Kasumi-1 (cell line): Measurements from ENCODE around the gene SYT1.

Source experiments
- DNase-seq, 2 experiments: peaks; one replicate each; lab custom pipeline; 2025; lab: John Stamatoyannopoulos, UW

The SYT1 gene

GRCh38 chr12:79217306-79217705 lies 352.7 kb downstream of the SYT1 start:
- no peak for DNase-seq

DNA sequence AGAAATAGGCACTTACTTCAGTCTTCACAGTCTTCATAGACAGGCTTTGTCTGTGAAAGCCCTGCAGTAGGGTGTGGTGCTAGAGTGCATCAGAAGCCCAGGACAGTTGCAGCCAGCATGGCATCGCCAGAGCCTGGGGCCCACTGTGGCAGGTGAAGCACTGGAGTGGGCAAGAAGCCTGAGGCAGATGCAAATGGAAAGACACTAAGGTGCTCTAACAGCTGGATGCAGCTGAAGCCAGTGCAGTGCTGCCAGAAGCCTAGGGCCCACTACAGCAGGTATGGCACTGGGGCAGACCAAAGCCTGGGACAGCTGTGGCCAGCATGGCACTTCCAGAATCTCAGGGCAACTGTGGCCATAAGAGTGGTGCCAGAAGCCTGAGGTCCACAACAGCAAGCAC lies 358.6 kb downstream of the SYT1 start:
- DNase-seq: no peak

GRCh38 chr12:79223761-79224160 lies 359.2 kb downstream of the SYT1 start:
- DNase-seq: no peak

GRCh38 chr12:79227091-79227490 lies 362.5 kb downstream of the SYT1 start:
- DNase-seq: no peak

DNA sequence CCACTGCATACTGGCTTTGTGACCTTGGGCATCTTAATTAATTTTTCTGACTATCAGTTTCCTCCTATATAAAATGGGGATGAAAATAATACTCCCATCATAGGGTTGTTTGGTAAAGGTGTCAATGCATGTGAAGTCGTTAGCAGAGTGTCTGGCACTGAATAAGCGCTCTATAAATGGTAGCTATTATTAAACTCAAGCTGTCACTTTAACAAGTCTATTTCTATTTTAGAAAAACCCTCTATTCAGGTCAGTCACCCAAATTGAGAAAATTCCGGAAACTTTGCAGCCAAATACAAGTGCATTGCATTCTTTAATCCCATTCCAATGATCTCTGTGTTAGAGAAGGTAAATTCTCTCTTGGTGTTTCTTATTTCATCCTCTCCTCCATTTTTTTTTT lies 363.1 kb downstream of the SYT1 start:
- no peak for DNase-seq

DNA sequence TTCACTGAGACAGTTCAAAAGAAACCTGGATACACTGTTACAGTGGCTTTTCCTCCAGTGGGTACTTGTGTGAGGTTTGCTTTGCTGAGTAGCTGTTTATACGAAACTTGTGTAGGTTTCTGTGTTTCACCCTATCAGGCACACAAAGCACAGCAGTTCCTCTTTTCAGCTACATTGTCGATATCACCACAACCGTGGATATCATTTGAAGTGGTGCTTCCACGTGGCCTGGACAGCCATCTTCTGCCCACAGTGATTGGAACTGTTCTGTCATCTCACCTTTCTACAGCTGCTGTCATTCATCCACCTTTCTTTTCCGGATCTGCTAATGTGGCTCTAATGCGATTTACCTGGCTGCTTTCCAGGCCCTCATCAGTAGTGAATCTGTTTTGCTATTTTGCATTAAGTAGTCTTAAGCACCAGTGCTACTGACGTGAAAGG lies 368.8 kb downstream of the SYT1 start:
- no peak for DNase-seq

DNA sequence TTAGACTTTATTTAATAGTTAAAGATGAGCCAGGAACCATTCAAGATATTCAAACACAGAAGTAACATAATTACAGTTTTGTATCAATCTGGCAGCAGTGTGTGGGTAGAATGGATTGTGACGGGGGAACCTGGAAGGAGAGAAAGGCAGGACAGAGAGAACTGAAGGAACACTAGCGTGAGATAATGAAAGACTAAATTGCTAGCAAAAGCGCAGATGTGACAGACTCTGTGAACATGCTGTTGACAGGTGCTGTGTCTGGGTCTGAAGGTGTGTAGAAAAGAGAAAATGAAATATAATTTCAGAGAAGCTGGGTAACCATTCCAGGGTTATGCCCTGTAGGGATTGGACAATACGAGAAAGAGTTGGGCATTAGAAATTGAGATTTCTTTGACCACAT lies 372.3 kb downstream of the SYT1 start:
- DNase-seq: no peak

GRCh38 chr12:79238246-79238645 lies 373.7 kb downstream of the SYT1 start:
- DNase-seq: no peak

GRCh38 chr12:79247494-79247893 lies 382.9 kb downstream of the SYT1 start:
- no peak for DNase-seq

GRCh38 chr12:79250186-79250585 lies 385.6 kb downstream of the SYT1 start:
- DNase-seq: no peak

GRCh38 chr12:79250960-79251755 lies 386.6 kb downstream of the SYT1 start:
- no peak for DNase-seq

- no peak for DNase-seq
These were observed 387.9 kb downstream of the SYT1 start for GRCh38 chr12:79252358-79253075.

DNA sequence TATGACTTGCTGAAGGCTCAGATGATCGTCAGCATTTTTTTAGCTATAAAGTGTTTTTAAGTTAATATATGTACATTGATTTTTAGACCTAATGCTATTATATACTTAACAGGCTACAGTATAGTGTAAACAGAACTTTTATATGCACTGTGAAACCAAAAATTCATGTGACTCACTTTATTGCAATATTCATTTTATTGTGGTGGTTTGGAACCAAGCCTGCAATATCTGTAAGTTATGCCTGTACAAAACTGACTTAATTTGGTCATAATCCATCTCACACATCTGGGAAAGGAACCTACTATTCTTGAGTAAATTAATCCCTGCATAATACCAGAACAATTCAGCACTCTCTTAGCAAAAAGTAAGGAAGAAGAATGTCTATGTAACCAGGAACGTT lies 390.7 kb downstream of the SYT1 start:
- DNase-seq: no peak

DNA sequence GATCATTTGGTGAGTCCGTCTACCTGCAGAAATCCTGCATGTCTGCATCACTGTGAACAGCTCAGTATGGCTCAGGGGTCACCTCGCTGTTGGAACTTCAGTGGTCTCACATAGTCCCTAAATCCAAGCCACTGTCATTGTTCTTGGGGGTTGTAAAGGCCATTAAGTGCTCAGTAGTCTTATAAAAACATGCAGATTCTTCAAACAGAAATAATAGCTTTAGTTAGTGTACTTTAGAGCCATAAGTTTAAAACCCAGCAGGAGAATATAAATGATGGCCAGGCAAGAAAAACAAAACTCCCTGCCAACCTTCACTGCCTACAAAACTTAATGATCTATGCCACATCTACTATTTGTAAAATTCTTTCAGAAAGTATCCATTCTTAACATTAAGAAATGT lies 396.3 kb downstream of the SYT1 start:
- DNase-seq: no peak

DNA sequence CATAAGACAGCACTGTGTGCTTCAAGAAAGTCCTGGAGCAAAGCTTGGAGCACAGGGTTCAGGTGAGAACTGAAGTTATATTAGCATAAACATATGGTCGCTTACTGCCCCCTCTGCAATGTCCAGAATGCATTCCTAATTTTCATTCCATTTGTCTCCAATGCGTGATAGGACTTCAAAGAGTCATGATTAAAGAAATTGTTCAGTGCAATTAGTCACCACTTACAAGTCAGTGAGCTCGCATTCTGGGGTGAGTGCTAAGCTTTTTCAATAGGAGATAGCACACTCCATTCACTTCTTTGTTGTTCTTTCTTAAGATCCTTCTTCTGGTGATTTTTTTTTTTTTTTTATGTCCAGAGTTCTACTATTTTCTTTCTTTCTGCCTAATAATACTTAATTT lies 398.4 kb downstream of the SYT1 start:
- DNase-seq: no peak

DNA sequence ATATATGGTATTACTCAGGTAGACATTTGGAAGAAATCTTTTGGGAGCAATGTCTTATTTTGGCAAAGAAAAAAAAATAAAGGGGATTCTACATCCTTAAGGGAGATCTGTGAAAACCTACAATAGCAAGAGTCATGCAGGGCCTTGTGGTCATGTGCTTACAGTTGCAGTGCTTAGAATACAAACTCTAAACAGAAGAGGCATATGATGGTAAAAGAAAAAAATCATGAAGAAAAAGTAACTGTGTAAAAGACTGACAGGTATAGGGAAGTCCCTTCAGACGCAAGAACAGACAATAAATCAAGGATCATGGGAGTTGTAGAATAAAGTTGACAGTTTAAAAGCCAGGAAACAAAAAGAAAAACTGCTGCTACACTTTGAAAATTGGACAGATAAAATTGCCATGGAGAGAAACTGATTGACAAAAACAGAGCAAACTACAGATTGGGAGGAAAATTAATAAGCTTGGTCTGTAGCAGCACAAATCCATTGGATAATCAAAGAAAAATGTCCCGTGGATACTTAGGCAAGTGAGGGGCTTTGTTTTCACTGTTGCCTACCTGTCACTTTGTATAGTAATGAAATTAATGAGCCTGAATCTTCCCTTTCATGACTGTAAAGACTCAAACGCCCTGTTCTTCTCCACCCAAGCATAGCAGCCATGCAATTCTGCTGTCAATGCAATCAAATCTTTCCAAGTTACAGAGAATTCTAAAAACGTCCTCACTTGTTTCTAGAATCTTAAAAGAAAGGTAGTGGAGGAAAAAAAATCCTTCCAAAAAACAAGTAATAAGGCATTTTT lies 402.0 kb downstream of the SYT1 start:
- no peak for DNase-seq

DNA sequence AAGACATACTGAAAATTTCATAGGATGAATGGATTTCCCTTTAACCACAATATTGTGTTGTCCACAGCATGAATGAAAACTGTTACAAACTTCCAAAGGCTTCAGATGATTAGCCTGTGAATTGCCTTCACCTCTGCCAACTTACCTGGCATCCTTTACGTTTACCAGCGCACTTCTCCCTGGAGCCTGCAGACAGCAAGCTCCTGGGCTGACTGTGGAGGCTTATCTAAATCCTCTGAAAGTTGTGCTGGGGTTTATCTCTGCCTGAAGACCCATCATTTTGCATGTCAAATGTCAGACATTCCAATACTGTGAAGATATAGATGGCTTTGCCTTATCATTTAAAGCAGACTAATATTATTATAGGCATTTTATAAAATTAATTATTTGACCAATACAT lies 403.0 kb downstream of the SYT1 start:
- no peak for DNase-seq

DNA sequence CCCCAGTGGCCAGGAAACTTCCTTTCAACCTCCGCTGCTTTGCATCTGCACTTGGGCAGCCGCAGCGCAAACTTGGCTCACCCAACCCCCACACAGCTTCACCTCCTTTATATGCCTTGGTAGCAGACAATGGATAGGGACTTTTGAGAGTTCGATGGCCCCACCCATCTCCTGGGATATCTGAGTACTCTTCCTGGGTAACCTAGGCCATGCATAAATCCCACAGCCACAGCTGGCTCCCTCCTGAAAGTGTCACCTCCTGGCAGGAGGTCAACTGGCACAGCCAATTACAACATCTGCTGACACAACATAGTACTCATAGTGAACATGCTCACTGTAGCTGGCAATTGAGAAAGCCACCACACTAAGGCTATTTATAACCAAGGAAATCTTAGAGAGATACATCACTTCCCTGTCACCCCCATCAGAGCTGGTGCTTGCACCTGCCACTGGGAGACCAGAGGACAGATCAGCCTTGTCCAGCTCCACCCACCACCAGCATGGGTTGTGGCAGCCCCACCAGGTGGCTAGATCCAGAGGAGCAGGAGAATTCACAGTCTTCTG lies 410.0 kb downstream of the SYT1 start:
- DNase-seq: no peak

- no peak for DNase-seq
These were observed 411.1 kb downstream of the SYT1 start for GRCh38 chr12:79275631-79276030.

DNA sequence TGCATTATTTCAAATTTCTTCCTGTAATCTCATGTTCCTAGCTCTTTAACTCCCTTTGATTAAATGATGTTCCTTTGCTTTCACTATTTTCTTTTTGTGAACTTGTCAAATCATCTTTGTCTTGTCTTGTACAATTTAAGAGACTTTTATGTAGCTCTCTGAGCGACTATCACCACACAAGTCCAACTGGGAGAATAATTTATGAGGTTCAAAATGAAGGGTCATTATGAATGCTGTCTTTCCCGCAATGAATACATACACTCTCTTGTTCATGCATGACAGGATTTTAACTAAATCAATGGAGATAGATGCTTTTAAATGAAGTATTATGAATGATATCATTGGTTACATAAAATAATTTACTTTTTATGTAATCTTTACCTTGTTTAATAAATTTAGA lies 418.8 kb downstream of the SYT1 start:
- no peak for DNase-seq

GRCh38 chr12:79288911-79289310 lies 424.3 kb downstream of the SYT1 start:
- no peak for DNase-seq

DNA sequence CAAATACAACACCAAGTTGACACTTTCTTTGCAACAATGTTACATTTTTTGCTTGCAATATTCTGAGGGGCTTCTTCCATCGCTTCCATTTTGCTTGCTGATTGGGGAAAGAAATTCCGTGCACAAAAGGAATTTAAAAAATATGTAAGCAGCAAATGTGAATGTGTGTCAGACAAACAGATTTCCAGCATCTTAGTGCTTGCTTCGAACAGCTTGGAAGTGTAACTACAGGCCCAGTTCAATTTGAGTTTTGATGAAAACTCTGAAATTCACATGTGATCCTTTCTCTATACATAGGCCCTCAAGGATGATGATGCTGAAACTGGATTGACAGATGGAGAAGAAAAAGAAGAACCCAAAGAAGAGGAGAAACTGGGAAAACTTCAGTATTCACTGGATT lies 427.1 kb downstream of the SYT1 start:
- DNase-seq: no peak
